ENCODE data around the gene PLAA.

DNA sequence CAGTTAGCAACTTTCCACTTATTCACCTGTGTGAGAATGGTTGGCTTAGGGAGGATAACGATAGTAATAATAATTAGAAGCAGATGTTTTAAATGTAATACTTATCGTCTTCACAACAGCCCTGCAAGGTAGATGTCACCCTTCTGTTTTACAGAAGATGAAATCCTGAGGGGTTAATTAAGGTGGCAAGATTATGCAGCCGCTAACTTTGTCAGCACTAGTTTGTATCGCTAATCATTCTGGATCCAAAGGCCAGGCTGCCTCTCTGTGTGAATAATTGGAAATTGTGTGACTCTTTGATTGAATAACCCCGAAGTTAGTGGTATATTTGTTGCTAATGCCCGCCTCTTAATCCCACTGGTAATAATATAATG, 9.8 kb upstream of the PLAA start:
- TF ChIP-seq, protein P1, sequence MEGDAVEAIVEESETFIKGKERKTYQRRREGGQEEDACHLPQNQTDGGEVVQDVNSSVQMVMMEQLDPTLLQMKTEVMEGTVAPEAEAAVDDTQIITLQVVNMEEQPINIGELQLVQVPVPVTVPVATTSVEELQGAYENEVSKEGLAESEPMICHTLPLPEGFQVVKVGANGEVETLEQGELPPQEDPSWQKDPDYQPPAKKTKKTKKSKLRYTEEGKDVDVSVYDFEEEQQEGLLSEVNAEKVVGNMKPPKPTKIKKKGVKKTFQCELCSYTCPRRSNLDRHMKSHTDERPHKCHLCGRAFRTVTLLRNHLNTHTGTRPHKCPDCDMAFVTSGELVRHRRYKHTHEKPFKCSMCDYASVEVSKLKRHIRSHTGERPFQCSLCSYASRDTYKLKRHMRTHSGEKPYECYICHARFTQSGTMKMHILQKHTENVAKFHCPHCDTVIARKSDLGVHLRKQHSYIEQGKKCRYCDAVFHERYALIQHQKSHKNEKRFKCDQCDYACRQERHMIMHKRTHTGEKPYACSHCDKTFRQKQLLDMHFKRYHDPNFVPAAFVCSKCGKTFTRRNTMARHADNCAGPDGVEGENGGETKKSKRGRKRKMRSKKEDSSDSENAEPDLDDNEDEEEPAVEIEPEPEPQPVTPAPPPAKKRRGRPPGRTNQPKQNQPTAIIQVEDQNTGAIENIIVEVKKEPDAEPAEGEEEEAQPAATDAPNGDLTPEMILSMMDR (IDR thresholded peaks at IDR 0.05), result no peak
- TF ChIP-seq POLR2A (IDR thresholded peaks at IDR 0.05) (no peak), EP300 (IDR thresholded peaks at IDR 0.05; ENCODE audit: low read depth) (no peak), POLR2AphosphoS5 (IDR thresholded peaks at IDR 0.05) (no peak)

Measured in transverse colon (tissue), 4 donors.